Measurements from ENCODE around the gene NXT2. TPM values are rescaled to one million over a fixed set of nuclear protein-coding genes. Genes with fewer than 3 reads are reported as not detected.

NXT2 gene
- total RNA-seq, 1 donor from 2014 or later, result 12.3 TPM

DNA sequence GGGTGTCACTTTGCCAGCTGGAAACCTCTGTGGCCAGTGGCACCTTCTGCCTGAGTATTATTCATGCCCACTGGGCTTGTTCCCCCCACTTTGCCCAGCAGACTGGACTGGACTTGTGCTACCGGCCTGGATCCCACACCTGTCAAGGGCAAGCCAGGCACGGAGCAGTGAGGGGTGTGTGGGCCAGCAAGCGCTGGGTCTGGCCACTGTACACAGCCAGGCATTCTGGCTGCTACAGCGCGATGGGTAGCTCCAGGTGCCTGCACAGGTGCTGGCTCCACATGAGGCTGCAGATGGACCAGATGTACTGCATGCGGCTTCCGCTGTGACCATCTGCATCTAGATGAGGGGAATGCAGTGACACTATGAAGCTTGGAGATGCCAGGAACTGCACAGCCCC is 48.8 kb downstream of the NXT2 start:
- H3K9me3 ChIP-seq, result no peaks in the 10 kb centered on the region
- no peak overlapping the region for H3K4me3 ChIP-seq
- ATAC-seq (no peak), DNase-seq (no peak)
- H3K4me1 ChIP-seq, result no peaks in the 10 kb centered on the region
- no peak overlapping the region for H3K27ac ChIP-seq
- H3K36me3 ChIP-seq, result no peaks in the 10 kb centered on the region
- intact Hi-C loops (cut with DNase I), result no loop called here
- TF ChIP-seq, protein P1, sequence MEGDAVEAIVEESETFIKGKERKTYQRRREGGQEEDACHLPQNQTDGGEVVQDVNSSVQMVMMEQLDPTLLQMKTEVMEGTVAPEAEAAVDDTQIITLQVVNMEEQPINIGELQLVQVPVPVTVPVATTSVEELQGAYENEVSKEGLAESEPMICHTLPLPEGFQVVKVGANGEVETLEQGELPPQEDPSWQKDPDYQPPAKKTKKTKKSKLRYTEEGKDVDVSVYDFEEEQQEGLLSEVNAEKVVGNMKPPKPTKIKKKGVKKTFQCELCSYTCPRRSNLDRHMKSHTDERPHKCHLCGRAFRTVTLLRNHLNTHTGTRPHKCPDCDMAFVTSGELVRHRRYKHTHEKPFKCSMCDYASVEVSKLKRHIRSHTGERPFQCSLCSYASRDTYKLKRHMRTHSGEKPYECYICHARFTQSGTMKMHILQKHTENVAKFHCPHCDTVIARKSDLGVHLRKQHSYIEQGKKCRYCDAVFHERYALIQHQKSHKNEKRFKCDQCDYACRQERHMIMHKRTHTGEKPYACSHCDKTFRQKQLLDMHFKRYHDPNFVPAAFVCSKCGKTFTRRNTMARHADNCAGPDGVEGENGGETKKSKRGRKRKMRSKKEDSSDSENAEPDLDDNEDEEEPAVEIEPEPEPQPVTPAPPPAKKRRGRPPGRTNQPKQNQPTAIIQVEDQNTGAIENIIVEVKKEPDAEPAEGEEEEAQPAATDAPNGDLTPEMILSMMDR (IDR thresholded peaks at IDR 0.05), result no peak
- no peaks in the 10 kb centered on the region for H3K27me3 ChIP-seq (ENCODE audit: low read depth)

DNA sequence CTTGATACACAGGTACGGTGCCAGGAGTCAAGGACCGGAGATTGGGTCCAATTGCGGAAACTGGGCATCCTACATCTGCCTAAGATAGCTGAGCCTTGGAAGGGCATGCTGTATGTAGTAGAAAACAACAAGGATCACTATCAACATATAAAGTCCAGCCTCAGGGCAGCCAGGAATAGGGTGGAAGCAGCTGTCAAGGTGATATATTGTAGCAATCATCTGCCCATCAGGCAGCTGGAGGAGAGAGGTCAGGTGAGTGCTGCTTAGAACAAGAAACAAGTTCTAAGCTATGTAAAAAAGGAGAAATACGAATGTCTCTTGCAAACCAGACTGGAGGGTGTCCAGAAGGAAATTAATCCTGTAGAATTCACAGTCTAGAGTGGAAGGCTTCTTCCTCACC is 53.5 kb downstream of the NXT2 start:
- Histone ChIP-seq H3K9me3 (no peaks in the 10 kb centered on the region), H3K36me3 (no peaks in the 10 kb centered on the region), H3K4me3 (no peak overlapping the region), H3K4me1 (no peaks in the 10 kb centered on the region), H3K27me3 (ENCODE audit: low read depth) (no peaks in the 10 kb centered on the region), H3K27ac (no peak overlapping the region)
- intact Hi-C loops (cut with DNase I), result no loop called here
- TF ChIP-seq, protein P1 (IDR thresholded peaks at IDR 0.05), result no peak
- ATAC-seq (no peak), DNase-seq (no peak)

Other genes starting within 250 kb of the NXT2 start
- gene GUCY2F, start 54.8 kb upstream of the NXT2 start, total RNA-seq, result 0.18 TPM
- not detected for gene KCNE5, start 88.3 kb downstream of the NXT2 start, total RNA-seq
- 87.7 TPM for gene ACSL4, start 196.4 kb downstream of the NXT2 start, total RNA-seq